Renal pelvis (tissue), 4 donors: ENCODE data around the gene EVX2. TPM values are rescaled to one million over a fixed set of nuclear protein-coding genes. Genes with fewer than 3 reads are reported as not detected.

Experiments used
- DNase-seq: peaks from one replicate; pipeline ENCODE4 v3.0.0-alpha.2; 2013
- polyA plus RNA-seq, 3 donors: library from polyadenylated mRNA; unstranded; fragments of 120-200 nt; gene quantifications; one replicate each; pipeline ENCODE4 v1.2.1, GENCODE V29; 2013; ENCODE audit not compliant: insufficient read length in 3 of 3

EVX2 gene
- polyA plus RNA-seq, 3 donors: 0.01 TPM; not detected in 2

- DNase-seq: no peak
These were observed 39.1 kb upstream of the EVX2 start, which contains the start of gene HOXD9 for GRCh38 chr2:176122683-176123410. TSS of gene HOXD9 (plus strand) at chr2:176122719. CDS start at chr2:176122769, 50 bp downstream.

DNA sequence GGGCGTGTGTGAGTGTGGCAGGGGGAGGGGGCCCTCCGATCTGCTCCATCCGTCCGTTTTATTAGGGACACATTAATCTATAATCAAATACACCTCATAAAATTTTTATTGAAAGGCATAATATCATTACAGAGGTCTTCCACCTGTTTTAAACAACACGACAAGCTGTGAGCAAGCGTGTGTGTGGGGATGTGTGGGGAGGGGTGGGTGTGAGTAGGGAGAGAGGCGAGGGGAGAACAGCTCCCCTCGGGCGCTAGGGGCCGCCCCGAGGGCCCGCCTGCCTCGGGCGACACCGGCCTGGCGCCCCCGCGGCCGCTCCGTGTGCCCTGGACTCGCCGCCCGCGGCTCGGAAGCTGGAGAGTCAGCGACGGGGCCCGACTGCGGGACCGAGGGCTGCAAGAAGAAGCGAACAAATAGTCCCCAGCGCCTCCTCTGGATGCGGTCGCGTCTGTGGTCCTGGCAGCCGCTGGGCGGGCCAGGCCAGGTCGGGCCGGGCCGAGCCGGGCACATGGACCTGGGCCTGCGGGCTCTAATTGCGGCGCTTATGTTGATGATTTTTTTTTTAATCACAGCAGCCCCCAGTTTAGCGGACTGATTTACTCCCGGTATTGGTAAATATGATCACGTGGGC lies 38.4 kb upstream of the EVX2 start:
- DNase-seq: no peak

DNA sequence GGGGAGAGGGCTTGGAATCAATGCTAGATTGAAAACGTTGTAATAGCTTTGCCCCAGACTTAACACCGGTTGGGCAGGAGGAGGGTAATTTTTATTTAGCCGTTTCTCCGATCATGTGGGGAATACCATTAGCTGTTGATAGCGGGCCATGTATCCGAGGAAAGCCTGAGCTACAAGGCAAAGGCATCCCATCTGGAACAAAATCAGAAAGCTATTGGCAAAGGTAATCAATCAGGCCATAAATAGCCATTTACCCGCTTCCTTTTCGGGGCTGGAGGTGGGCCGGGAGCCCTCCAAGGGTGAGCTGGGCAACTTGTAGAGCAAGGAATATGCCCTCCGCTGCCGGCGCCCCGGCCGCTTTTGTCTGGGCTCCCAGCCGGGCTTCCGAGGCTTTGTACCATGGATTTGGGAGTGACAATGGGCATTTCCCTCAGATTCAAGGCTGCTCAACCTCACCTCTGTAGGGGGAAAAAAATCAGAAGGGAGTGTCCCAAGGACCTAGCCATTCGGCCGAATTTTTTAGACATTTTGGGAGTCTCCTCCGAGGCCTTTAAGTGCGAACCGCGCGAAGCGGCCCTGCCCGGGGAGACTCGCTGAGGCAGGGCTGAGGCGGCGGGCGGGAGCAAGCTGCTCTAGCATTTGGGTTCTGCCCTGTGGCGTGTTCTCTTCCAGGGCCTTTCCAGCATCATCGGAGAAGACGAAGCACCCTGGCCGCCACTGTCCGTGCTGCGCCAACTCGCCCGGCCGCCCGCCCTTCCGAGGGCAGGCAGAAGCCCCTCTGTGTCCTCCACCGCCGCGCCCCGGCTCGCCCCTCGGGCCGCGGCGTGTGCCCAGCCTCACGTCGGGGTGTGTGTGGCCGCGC lies 37.7 kb upstream of the EVX2 start:
- no peak for DNase-seq

GRCh38 chr2:176120364-176121189 lies 36.8 kb upstream of the EVX2 start:
- no peak for DNase-seq

DNA sequence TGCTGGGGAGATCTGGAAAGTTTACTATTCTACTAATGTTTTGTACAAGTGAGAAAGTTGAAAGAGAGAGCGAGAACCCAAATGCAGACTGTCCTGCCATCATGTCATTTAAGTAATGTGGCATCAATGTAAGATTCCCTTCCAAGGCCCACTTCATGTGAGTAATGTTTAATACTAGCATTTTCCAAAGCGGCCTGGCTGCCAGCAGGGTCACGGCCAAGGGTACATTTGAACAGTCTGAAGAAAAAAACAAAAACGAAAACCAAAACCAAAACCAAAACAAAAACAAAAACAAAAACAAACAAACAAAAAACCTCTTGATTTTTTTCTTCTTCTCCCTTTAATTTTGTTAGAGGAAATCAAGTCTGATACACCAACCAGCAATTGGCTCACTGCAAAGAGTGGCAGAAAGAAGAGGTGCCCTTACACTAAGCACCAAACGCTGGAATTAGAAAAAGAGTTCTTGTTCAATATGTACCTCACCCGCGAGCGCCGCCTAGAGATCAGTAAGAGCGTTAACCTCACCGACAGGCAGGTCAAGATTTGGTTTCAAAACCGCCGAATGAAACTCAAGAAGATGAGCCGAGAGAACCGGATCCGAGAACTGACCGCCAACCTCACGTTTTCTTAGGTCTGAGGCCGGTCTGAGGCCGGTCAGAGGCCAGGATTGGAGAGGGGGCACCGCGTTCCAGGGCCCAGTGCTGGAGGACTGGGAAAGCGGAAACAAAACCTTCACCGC lies 35.0 kb upstream of the EVX2 start:
- peak; percentile 94 for DNase-seq

DNA sequence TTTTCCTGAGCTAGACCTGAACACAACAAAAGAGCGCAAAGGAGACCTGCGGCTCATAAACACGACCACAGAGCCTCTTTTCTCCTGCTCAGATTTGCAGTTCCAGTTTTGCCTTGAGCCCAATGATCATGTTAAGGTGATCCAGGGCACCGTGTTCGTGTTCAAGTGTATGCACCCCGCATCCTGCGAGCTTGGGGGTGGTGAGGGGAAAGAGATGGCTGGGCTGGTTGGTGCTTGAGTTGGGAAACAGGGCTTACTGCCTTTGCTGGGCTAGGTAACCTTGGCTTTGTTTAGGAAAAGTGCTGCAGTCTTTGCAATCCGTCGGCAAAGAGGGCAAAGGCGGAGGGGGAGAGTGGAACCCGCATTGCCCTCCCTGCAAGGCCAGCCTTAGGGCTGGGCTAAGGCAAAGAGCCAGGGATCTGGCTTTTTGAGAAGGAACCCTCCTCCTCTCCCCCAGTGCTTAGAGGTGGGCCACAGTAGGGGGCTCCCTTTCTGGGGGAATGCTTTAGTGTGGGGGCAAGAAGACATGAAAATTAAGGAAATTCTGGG lies 34.1 kb upstream of the EVX2 start:
- DNase-seq: no peak

DNA sequence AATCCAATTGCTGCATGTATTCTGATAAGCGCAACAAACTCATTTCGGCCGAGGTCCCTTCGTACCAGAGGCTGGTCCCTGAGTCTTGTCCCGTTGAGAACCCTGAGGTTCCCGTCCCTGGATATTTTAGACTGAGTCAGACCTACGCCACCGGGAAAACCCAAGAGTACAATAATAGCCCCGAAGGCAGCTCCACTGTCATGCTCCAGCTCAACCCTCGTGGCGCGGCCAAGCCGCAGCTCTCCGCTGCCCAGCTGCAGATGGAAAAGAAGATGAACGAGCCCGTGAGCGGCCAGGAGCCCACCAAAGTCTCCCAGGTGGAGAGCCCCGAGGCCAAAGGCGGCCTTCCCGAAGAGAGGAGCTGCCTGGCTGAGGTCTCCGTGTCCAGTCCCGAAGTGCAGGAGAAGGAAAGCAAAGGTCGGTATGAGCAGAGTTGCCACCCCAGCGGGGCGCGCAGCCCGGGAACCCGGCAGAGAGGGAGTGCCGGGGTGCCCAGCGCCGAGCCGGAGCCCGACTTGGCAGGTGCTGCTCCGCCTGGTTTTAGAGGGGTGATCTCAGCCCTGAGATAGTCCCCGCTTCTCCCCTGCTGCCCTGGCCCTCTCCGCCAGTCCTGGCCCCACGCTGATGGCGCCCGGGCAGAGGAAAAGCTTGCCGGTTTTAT lies 33.5 kb upstream of the EVX2 start:
- no peak for DNase-seq

GRCh38 chr2:176115883-176116813 lies 32.4 kb upstream of the EVX2 start, which contains the start of gene HOXD10:
TSS of gene HOXD10 (plus strand) at chr2:176116778. CDS start at chr2:176116834, 56 bp downstream.
- peak; percentile 94 for DNase-seq

- DNase-seq: no peak
These were observed 31.3 kb upstream of the EVX2 start for GRCh38 chr2:176114930-176115625.

DNA sequence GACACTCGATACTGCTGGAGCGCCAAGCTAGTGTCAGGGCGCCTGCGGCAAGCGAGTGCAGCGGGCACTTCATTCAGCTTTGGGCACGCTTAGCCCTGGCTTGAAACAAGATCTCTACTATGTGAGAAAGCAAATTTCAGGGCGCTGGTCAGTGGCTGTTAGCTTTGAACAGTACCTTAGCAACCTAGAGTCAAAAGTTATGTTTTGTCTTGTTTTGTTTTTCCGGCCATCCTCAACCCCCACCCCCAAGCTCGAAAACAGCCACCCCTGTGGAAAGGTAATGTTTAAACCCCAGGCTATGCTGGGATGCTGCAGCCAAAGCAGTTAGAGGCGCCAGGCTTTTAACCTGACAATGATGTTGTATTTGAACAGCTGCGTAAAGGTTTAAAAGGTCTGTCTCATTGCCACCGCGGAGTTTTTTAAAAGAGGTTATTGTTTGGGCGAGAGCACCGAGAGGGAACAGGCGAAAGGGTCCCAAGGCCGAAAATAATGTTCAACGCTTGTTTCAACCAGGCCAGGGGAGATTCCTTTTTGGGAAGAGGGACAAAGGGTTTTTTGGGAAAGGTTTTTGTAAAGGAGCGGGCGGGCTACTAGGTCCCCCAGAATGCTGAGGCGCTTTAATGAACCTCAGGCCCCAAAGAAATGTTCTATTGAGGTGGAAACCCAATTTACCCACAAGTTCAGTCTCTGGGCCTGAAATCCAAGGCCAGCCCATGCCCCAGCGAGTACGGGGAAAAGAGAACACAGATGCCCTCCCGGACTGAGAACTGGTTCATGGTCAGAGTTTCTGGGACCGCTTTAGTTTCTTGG lies 30.6 kb upstream of the EVX2 start:
- DNase-seq: no peak

DNA sequence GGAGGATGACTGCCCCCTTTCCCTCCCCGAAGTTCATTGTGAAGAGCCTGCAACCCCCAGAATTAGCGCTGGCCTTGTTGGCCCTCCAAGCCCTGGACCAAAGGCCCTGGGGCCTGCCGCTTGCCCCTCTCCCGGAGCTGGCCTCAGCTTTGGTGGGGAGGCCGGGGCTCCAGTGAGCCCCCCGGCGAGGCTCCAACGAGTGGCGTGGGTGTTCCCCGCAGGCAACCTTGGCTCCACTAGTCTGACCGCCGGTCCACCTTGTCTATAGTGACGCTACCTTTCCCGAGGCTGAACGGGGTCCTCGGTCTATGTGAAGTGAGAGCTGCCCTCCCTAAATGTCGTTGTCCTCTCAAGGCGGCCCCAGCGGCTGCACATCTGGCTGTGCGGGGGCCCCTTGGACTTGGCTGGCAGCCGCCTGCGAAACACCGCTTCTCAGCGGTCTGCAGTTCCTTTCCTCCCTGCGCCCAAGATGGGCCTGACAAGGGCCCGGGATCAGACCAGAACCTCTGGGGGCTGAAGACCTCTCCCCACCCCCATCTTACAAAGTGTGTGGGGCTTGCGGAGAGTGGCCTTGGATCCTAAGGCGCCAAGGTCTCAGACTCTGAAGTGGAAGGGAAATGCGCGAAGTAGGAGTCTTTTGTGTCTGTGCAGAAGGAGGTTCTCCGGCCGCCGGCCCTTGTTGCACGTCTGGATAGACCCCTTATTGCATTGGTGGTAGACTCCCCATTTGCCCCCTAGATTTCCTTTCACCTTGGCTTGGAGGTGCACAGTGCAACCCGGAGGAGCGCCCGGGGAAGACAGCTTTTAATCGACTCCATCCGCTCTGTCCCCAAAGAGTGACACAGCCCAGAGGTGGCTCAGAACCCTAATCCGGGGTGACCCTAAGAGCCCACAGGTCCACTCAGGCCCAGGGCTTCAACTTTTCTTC lies 28.9 kb upstream of the EVX2 start:
- no peak for DNase-seq

DNA sequence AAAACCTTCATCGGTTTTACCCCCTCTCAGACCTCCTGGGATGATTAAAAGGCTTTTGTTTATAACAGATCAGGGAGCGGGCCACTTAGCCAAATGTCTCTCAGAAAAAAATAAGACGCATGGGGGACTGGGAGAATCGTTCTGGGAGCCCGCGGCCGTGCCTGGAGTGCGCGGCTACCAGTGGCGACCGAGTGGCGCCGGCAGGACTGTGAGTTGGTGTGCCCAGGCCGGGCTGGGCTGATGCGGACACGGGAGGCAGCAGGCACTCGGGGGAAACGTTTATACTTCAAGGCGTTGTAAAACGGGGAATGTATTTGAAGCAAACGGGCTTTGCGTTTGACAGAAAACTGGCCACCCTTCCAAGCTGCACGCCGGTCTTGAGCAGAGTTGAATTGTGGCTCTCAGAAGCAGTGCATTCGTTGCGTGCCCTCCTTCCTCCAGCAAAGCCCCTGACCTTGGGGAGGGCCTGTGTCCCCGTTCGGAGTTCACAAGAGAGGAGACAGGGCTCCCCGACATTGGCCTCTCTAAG lies 28.1 kb upstream of the EVX2 start:
- no peak for DNase-seq

GRCh38 chr2:176111309-176111663 lies 27.5 kb upstream of the EVX2 start:
- DNase-seq: peak; percentile 90

DNA sequence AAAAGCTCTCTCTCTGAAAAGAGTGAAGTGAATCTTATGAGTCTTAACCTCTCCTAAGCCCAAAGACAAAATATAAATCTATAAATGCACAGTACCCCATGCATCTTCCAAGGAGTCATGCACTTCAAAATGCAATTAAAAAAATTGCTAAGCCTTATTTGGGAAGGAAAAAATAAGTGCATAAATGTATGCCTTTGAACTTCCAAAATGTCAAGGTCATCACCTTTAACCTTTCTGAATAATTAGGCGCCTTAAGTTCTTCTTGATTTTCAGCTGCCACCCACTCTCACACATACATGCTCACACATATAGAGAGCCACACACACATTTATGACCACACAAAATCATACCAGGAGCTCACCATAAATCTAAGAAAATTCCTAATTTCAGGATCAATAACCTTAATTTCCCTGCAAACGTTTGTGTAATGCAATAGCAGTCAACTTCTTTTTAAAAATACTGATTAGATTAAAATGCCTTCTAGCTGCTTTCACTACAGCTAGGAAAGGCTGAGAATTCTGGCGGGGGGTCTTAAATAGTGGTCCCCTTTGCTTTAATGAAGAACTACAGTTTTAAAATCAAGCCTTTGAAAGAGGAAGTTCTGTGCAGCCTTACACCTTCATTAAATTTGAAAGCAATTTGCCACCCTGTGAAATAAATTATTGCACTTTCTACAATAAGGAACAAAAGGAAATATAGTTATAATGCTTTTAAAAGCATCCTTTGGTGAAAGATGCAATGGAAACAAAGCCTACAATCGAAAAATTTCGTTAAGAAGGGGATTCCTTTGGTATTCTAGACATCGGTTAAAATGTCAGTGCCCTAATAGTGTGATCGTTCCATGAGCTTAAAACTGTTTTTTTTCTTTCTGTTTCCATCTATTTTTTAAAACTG lies 26.9 kb upstream of the EVX2 start:
- DNase-seq: no peak

GRCh38 chr2:176109946-176110345 lies 26.2 kb upstream of the EVX2 start:
- no peak for DNase-seq
